ENCODE measurements around the gene BTBD8.

- TF ChIP-seq GABPA (IDR thresholded peaks at IDR 0.05; ENCODE audit: low read depth): no peak
- no peak for TF ChIP-seq CTCF (IDR thresholded peaks at IDR 0.05)
These were observed 42.7 kb upstream of the BTBD8 start for GRCh38 chr1:92037400-92037799.

Data from SK-N-SH (cell line).